HG03135 (cell line): ENCODE results near the gene DPP10.

Experiments used
- ATAC-seq: cut with Tn5 transposase; IDR thresholded peaks from one replicate; pipeline ENCODE4 v1.9.1; 2021; ENCODE audit warnings: mild to moderate bottlenecking, moderate library complexity; ENCODE audit not compliant: unreplicated experiment

Gene DPP10

DNA sequence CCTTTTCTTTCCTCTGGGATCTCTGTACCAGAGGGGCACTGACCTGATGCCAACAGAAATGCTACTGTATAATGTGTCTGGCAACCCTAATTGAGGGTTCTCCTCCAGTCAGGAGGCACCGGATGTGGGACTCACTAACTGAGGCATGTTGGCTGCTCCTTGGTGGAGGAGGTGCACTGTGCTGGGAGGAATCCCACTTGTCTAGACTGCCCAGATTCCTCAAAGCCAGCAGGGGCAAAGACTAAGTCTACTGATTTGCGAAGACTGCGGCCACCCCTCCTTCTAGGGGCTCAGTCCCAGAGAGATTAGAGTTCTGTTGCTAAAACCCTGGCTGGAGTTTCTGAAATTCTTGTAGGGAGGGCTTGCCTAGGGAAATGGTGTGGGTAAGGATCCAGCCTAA lies 1192.1 kb downstream of the DPP10 start:
- no peak for ATAC-seq

DNA sequence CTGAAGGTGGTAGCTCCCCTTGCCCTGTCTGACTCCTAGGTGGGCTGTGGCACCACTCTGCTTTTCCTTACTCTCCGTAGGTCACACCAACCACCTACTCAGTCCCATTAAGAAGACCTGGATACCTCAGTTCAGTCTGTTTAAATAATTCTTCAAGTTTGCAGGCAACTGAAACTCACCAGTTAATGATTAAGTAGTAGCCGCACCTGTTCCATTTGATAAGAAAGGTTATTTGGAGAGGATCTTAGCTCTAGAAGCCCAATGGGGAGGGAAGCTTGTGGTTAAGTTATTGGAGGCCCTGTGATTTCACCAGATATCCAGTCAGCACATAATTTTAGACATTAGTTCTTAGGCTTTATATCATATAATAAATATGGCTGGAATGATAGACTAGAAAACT lies 1193.0 kb downstream of the DPP10 start:
- no peak for ATAC-seq

DNA sequence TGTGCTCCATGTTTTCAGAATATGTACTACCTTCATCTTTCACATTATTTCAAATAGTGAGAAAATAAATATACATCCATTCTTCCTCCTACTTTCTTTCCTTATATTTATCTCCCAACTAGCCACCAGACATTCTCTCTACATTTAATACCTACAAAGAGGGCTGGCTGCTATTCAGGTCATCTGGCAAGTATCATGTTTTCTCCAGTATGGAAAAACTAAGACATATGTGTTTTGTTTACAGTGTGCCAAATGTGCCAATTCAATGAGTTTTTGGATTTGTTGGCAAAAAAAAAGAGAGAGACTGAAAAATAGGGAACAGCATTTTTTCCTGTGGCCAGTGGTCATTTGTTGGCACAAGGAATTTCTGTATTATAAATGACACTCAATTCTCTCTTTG lies 1207.3 kb downstream of the DPP10 start:
- no peak for ATAC-seq

- no peak for ATAC-seq
Observed at GRCh38 chr2:115650827-115651226, 1208.4 kb downstream of the DPP10 start.

DNA sequence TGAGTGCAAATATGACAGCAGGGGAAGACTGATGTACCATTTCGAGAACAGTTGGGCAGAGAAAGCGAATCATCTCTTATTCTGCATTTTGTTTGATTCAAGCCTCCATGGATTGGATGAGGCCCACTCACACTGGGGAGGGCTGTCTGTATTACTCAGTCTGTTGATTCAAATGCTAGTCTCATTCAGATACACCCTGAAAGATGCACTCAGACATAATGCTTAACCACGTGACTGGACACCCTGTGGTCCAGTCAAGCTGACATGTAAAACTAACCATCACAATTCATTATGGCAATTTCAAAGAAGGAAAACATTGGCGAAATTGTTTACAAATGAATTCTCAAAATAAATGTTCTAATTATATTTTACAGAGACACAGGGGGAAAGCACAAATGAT lies 1210.2 kb downstream of the DPP10 start:
- ATAC-seq: no peak

DNA sequence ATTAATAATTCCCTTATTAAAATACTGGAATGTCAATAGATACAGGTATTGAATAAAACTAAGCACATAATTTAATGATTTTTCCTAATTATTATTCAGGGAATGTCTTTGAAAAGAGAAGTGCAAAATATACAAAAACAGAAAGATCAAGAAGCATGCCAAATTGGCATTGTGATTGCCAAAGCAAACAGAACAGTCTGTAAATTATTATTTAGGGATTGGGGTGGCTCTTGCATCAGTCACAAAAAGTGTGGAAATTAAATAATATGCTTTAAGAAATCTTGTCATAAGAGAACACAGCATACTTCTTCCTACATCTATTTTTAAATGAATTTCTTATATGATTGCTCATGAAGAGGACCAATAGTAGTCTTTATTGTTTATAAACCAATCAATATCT lies 1211.9 kb downstream of the DPP10 start:
- no peak for ATAC-seq

DNA sequence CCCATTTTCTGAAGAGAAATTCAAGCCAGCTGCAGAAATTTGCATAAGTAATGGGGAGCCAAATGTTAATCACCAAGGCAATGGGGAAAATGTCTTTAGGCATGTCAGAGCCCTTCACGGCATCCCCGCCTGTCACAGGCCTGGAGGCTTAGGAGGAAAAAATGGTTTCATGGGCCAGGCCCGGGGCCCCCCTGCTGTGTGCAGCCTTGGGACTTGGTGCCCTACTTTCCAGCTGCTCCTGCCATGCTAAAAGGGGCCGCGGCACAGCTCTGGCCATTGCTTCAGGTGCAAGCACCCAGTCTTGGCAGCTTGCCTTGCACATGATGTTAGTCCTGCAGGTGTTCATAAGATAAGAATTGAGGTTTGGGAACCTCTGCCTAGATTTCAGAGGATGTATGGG lies 1235.7 kb downstream of the DPP10 start:
- ATAC-seq: no peak

- no peak for ATAC-seq
Observed at GRCh38 chr2:115684345-115684744, 1241.9 kb downstream of the DPP10 start.

GRCh38 chr2:115691409-115691808 lies 1249.0 kb downstream of the DPP10 start:
- ATAC-seq: no peak

GRCh38 chr2:115694651-115695050 lies 1252.2 kb downstream of the DPP10 start:
- no peak for ATAC-seq

DNA sequence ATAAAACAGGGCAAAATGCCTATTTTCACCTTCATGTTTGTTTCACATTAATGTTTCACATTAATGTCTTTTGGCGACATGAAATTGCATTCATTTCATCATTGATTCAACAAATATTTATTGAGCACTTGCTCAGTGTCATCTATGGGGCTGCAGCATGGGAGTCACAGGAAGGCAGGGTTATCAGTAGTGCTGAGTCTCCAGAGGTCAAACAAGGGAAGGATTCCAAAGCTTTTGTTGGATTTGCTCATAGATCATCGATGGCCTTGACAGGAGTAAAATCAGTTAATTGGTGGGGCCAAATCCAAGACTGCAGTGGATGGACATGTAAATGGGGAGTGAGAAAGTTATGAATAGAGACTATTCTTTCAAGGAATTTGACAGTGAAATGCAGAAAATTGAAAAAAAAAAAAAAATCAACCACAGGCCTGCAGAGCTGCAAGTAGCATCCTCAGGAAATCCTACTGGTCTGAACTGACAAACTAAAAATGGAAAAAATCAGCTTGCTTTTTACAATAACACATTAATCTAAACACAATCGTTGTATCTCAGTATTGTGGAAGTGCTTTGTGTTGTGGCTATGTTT lies 1290.8 kb downstream of the DPP10 start:
- ATAC-seq: no peak

GRCh38 chr2:115738111-115738510 lies 1295.7 kb downstream of the DPP10 start:
- no peak for ATAC-seq

GRCh38 chr2:115739574-115739973 lies 1297.1 kb downstream of the DPP10 start:
- ATAC-seq: no peak

- no peak for ATAC-seq
Observed at GRCh38 chr2:115746151-115746550, 1303.7 kb downstream of the DPP10 start.

DNA sequence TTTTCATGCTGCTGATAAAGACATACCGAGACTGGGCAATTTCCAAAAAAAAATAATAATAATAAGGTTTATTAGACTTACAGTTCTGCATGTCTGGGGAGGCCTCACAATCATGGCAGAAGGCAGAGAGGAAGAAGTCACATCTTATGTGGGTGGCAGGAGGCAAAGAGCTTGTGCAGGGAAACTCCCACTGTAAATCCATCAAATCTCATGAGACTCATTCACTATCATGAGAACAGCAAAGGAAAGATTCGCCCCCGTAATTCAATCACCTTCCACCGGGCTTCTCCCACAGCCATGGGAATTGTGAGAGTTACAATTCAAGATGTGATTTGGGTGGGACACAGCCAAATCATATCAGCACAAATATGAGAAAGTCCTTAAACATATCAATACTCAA lies 1314.8 kb downstream of the DPP10 start:
- no peak for ATAC-seq

DNA sequence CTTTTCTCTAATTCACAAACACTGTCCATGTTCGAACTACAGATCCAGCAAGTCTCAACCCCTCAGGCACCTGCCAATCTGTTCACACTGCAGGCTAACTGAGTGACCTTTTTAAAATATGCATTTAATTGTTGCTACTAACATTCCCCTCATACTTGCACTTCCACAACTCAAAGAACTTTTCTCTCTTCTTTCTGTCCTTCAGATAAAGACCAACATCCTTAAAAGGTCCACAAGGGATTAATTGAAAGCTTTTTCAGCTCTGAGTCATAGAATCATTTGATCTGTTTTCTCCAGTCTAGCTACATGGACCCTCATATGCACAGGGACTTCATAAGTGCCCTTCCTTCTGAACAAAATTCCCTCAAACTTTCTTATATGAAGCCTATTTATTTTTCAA lies 1321.2 kb downstream of the DPP10 start:
- no peak for ATAC-seq

GRCh38 chr2:115771516-115771915 lies 1329.1 kb downstream of the DPP10 start:
- no peak for ATAC-seq

DNA sequence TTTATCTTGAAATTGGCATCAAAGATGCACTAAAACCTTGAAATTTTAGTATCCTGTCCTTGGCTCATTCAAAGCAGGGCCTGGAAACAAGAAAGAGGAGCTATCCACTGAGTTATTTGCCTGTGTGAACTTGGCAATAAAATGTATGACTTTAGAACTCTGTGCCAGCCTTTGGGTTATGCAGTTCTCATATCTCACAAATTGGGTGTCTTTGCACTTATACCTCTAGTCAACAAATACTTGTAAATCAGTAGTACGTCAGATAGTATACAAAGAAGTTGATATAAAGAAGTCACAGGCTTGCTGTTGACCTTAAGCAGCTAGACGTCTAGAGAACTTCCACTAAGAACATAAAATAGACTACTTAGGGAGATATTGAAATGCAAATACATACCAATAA lies 1331.9 kb downstream of the DPP10 start:
- no peak for ATAC-seq

- no peak for ATAC-seq
Observed at GRCh38 chr2:115779085-115779632, 1336.7 kb downstream of the DPP10 start.

DNA sequence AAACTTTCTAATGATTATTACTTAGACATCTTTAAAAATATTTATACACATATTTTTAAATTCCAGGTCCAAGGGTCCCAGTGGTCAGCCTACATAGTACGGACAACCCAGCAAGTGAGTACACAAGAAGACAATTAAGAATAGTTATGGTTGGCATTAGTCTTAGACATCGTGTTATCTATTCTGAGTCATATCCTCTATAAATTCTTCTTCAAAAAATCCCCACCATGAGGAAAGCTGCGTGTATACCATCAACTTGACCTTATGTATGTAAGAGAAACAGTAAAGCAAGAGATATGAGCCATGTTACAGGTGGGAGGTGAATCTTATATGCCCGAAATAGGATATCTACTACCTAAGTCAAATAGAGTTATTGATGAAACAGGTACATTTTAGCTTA lies 1339.8 kb downstream of the DPP10 start:
- ATAC-seq: no peak

DNA sequence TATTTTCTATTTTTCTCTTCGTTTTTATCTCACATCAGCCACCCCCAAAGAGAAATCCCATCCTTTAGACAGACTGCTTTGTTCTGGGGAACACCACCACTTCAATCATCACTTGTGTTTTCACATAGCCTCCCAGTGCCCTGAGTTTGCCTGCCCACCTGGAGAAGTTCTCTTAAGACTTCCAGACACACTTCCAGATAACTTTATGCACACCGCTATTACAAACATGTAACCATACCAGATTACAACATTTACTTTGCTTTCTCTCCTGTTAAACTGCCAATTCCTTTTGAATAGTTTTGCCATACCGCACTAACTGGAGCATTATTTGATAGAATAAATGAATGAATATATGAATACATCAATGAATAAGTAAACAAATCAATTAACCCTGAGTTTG lies 1353.6 kb downstream of the DPP10 start:
- ATAC-seq: no peak

DNA sequence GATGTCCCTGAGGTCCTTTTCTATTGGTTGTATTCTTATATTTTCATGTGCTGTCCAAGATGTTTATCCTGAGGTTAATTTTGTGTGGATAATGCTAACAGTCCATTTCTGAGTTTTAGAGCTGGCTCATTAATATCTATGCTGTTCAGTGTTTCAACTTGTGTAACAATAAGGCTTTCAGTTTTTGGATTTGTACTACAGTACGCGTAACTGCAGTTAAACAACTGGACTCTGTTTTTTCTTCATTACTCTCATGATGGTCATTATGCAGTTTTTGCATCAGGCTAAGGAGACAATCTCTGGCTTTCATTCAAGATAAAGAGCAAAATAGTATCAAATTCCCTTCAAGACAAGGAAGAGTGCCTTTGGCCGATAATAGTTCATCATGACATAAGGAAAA lies 1364.8 kb downstream of the DPP10 start:
- no peak for ATAC-seq

GRCh38 chr2:115825912-115826311 lies 1383.5 kb downstream of the DPP10 start:
- no peak for ATAC-seq
